Measurements from ENCODE around the gene TOM1L1.

DNA sequence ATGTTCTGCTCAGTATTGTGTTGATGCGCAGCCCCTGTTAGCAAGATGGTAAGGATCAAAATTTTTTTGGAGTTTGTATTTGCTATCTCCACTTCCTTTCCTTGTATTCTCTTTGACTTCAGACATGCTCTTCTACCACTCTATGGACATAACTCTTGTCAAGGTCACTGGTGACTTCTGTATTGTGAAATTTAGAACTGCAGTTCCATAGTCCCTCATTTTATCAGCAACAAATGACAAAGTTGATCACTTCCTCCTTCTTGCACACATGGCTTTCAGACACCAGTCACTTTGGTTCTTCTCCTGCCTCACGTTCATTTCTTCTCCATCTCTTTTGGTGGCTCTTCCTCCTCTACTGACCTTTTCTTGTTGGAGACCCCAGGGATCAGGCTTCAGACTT lies 46.7 kb downstream of the TOM1L1 start:
- TF ChIP-seq CTCF (IDR thresholded peaks at IDR 0.05), result no peak
- TF ChIP-seq POLR2A (IDR thresholded peaks at IDR 0.05), result no peak
